GM12878 (cell line): ENCODE results near the gene COPB1. TPM values are rescaled to one million over a fixed set of nuclear protein-coding genes. Genes with fewer than 3 reads are reported as not detected.

Source experiments
- ATF7 ChIP-seq: fragments of 450-650 bp; IDR thresholded peaks from 2 replicates; pipeline ENCODE4 v1.6.1; 2016; ENCODE audit warnings: low read depth, mild to moderate bottlenecking
- BCL11A ChIP-seq: IDR thresholded peaks from 2 replicates; pipeline ENCODE4 v1.6.1; 2011; ENCODE audit warnings: low read depth, low read length
- DPF2 ChIP-seq: fragments of 450-650 bp; IDR thresholded peaks from 2 replicates; pipeline ENCODE4 v1.6.1; 2017; ENCODE audit warnings: mild to moderate bottlenecking
- EGR1 ChIP-seq, 2 experiments: IDR thresholded peaks; 1 replicate in 1 of 2; 2 replicates in 1 of 2; pipeline ENCODE4 v1.6.1; 2011 to 2012; ENCODE audit warnings: low read depth in 2 of 2, low read length in 2 of 2, borderline replicate concordance in 1 of 2, mild to moderate bottlenecking in 1 of 2, moderate library complexity in 1 of 2
- FOXK2 ChIP-seq: fragments of 450-650 bp; IDR thresholded peaks from 2 replicates; pipeline ENCODE4 v1.6.1; 2017; ENCODE audit warnings: mild to moderate bottlenecking, moderate library complexity
- FOXM1 ChIP-seq: IDR thresholded peaks from 2 replicates; pipeline ENCODE4 v1.6.1; 2012; ENCODE audit warnings: low read depth, mild to moderate bottlenecking, inconsistent platforms, low read length, moderate library complexity
- KAT2A ChIP-seq: conservative IDR thresholded peaks from 2 replicates; pipeline ENCODE4 v1.6.1; 2011; ENCODE audit warnings: low read depth, low read length; ENCODE audit not compliant: control insufficient read depth
- NFXL1 ChIP-seq: fragments of 450-650 bp; IDR thresholded peaks from 2 replicates; pipeline ENCODE4 v1.6.1; 2017; ENCODE audit warnings: antibody characterized with exemption, mild to moderate bottlenecking, borderline replicate concordance
- NR2F1 ChIP-seq: fragments of 450-650 bp; conservative IDR thresholded peaks from 2 replicates; pipeline ENCODE4 v1.6.1; 2017; ENCODE audit warnings: mild to moderate bottlenecking
- PAX5 ChIP-seq: IDR thresholded peaks from 2 replicates; pipeline ENCODE4 v1.6.1; 2011; ENCODE audit warnings: low read depth, low read length, borderline replicate concordance
- POU2F2 ChIP-seq: IDR thresholded peaks from 3 replicates; pipeline ENCODE4 v1.6.1; 2011; ENCODE audit warnings: low read depth, mild to moderate bottlenecking, low read length, borderline replicate concordance
- RB1 ChIP-seq: fragments of 450-650 bp; formaldehyde crosslinking; IDR thresholded peaks from 2 replicates; pipeline ENCODE4 v1.6.1; 2017; ENCODE audit warnings: mild to moderate bottlenecking, borderline replicate concordance
- RUNX3 ChIP-seq: IDR thresholded peaks from 2 replicates; pipeline ENCODE4 v1.6.1; 2012; ENCODE audit warnings: low read length, inconsistent platforms
- SMAD5 ChIP-seq: IDR thresholded peaks from 2 replicates; pipeline ENCODE4 v1.6.1; 2016; ENCODE audit warnings: antibody characterized with exemption, low read depth
- SP1 ChIP-seq: IDR thresholded peaks from one replicate; pipeline ENCODE4 v1.6.1; 2011; ENCODE audit warnings: low read depth, low read length
- SREBF2 ChIP-seq: IDR thresholded peaks from 2 replicates; pipeline ENCODE4 v1.6.1; 2012; ENCODE audit warnings: mild to moderate bottlenecking, low read length
- TAF1 ChIP-seq: IDR thresholded peaks from 2 replicates; pipeline ENCODE4 v1.6.1; 2011; ENCODE audit warnings: mild to moderate bottlenecking, low read depth, low read length, borderline replicate concordance
- ZNF207 ChIP-seq: fragments of 450-650 bp; IDR thresholded peaks from 2 replicates; pipeline ENCODE4 v1.6.1; 2014; ENCODE audit warnings: antibody characterized with exemption, mild to moderate bottlenecking, borderline replicate concordance
- ZZZ3 ChIP-seq: IDR thresholded peaks from 2 replicates; pipeline ENCODE4 v1.6.1; 2011; ENCODE audit warnings: low read depth; ENCODE audit not compliant: control insufficient read depth, insufficient read length
- polyA plus RNA-seq, 11 experiments: library from polyadenylated mRNA; depleted of rRNA in 4 of 11; unstranded in 6 of 11; stranded (reverse) in 5 of 11; fragments of >200 nt; fragmentation: Nextera tagmentation in 4 of 11; fragmentation: Illumina TruSeq in 1 of 11; extraction: Ambion mirVana in 4 of 11; extraction: Trizol in 1 of 11; gene quantifications; 1 replicate in 1 of 11; 2 replicates in 10 of 11; pipeline versions ENCODE4 v1.2.1 to v1.2.3, GENCODE V29; 2011 to 2016; ENCODE audit warnings: inconsistent platforms in 2 of 11, missing spikeins in 2 of 11, low read depth in 1 of 11
- total RNA-seq, 4 experiments: library from RNA; depleted of rRNA in 3 of 4; stranded (reverse); fragments of >200 nt in 3 of 4; fragmentation: Illumina TruSeq in 1 of 4; extraction: Trizol in 1 of 4; gene quantifications; 2 replicates each; pipeline versions ENCODE4 v1.2.1 to v1.2.3, GENCODE V29; 2013 to 2021
- TF ChIP-seq, protein P1 (sequence below): IDR thresholded peaks from 2 replicates; pipeline ENCODE4 v1.6.1; 2012; ENCODE audit warnings: low read depth, low read length, improper control_type of control experiment
- TF ChIP-seq, protein P2 (sequence below): fragments of 450-650 bp; IDR thresholded peaks from 2 replicates; pipeline ENCODE4 v1.6.1; 2017; ENCODE audit warnings: mild to moderate bottlenecking, low read depth, inconsistent platforms; ENCODE audit not compliant: poor library complexity, severe bottlenecking
- TF ChIP-seq, protein P3 (sequence below): fragments of 150-350 bp; IDR thresholded peaks from 2 replicates; pipeline ENCODE4 v1.6.1; 2016; ENCODE audit warnings: low read depth, low read length

The COPB1 gene
- total and polyA plus RNA-seq, 10 of the 15 experiments (the other 5 are each of a cell fraction or from before 2014, with no cell fraction given) = 67.0 to 149 (median 109) TPM

DNA sequence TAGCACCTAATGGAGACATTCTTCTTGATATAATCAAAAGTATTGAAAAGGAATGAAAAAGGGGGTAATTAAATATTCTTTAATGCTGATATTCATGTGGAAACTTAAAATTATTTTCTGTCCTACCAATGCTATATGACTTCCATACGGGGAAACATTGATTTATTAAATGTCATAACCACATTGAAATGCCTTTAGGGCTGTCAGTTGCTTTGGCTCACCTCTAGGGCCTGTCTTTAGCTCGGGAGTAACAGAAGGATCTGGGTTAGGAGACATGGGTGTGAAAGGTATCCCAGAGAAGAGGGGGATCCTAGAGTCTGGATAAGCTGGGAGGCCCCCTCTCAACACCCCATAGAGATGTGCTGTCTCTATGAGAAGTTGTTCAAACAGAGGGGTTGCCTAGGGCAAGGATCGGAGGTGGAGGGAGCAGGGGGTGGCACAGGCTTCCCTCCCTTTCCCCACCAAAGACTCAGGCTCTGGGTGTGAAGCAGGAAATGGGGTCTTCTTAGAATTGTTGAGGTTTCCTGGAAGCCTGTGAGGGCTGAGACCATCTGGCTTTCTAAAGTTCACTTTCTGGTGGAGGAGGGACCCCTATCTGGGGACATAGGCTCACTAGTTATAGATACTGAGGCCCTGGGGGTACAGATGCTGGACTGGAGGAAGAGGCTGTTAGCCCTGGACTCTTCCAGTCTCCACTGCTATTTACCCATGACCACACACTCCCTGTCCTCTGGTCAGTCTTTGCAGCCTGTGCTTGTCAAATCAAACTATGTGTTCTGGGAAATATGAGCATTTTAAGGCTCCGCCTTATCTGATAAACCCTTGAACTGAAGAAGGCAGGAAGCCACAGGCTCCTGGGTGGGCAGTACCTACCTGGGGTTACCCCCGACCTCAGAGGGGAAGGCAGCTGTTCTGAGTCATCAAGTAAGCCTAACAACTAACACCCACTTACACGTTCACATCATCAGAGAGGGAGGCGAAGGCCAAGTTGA is 84.8 kb downstream of the COPB1 start (continued):
- TF ChIP-seq RUNX3 (peak; percentile 74), POU2F2 (no peak), SREBF2 (no peak), KAT2A (no peak), NFXL1 (no peak), SP1 (no peak), NR2F1 (0 out of 2 replicates have a peak, but pooled peaks have one; percentile 19), DPF2 (peak; percentile 32; the same call in 1 of the 2 replicates), ZZZ3 (no peak), RB1 (no peak), ZNF207 (no peak), FOXM1 (no peak), BCL11A (peak; percentile 28; the same call in 1 of the 2 replicates), TAF1 (no peak), ATF7 (no peak), SMAD5 (no peak), EGR1 (IDR thresholded peaks at IDR 0.05; ENCODE audit: borderline replicate concordance in 1 of 2, low read depth in 2 of 2, low read length in 2 of 2) (no peak), PAX5 (no peak), FOXK2 (no peak)
- TF ChIP-seq, protein P1, sequence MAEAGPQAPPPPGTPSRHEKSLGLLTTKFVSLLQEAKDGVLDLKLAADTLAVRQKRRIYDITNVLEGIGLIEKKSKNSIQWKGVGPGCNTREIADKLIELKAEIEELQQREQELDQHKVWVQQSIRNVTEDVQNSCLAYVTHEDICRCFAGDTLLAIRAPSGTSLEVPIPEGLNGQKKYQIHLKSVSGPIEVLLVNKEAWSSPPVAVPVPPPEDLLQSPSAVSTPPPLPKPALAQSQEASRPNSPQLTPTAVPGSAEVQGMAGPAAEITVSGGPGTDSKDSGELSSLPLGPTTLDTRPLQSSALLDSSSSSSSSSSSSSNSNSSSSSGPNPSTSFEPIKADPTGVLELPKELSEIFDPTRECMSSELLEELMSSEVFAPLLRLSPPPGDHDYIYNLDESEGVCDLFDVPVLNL = no peak
- TF ChIP-seq, protein P2, sequence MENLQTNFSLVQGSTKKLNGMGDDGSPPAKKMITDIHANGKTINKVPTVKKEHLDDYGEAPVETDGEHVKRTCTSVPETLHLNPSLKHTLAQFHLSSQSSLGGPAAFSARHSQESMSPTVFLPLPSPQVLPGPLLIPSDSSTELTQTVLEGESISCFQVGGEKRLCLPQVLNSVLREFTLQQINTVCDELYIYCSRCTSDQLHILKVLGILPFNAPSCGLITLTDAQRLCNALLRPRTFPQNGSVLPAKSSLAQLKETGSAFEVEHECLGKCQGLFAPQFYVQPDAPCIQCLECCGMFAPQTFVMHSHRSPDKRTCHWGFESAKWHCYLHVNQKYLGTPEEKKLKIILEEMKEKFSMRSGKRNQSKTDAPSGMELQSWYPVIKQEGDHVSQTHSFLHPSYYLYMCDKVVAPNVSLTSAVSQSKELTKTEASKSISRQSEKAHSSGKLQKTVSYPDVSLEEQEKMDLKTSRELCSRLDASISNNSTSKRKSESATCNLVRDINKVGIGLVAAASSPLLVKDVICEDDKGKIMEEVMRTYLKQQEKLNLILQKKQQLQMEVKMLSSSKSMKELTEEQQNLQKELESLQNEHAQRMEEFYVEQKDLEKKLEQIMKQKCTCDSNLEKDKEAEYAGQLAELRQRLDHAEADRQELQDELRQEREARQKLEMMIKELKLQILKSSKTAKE = no peak
- TF ChIP-seq, protein P3, sequence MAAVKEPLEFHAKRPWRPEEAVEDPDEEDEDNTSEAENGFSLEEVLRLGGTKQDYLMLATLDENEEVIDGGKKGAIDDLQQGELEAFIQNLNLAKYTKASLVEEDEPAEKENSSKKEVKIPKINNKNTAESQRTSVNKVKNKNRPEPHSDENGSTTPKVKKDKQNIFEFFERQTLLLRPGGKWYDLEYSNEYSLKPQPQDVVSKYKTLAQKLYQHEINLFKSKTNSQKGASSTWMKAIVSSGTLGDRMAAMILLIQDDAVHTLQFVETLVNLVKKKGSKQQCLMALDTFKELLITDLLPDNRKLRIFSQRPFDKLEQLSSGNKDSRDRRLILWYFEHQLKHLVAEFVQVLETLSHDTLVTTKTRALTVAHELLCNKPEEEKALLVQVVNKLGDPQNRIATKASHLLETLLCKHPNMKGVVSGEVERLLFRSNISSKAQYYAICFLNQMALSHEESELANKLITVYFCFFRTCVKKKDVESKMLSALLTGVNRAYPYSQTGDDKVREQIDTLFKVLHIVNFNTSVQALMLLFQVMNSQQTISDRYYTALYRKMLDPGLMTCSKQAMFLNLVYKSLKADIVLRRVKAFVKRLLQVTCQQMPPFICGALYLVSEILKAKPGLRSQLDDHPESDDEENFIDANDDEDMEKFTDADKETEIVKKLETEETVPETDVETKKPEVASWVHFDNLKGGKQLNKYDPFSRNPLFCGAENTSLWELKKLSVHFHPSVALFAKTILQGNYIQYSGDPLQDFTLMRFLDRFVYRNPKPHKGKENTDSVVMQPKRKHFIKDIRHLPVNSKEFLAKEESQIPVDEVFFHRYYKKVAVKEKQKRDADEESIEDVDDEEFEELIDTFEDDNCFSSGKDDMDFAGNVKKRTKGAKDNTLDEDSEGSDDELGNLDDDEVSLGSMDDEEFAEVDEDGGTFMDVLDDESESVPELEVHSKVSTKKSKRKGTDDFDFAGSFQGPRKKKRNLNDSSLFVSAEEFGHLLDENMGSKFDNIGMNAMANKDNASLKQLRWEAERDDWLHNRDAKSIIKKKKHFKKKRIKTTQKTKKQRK = no peak
- TF ChIP-seq, all 136 proteins: peak for 8
